Measurements from ENCODE around the gene SLC5A6. TPM values are rescaled to one million over a fixed set of nuclear protein-coding genes. Genes with fewer than 3 reads are reported as not detected.
"Not testable (repeated sequence)": the region's sequence is repeated elsewhere in the genome, so short reads cannot be mapped to it uniquely, and the experiment has no call there.

Gene SLC5A6
- total and polyA plus RNA-seq, 2 of the 8 experiments (the other 6 are each of a cell fraction or from before 2014, with no cell fraction given): 118 to 183 TPM

DNA sequence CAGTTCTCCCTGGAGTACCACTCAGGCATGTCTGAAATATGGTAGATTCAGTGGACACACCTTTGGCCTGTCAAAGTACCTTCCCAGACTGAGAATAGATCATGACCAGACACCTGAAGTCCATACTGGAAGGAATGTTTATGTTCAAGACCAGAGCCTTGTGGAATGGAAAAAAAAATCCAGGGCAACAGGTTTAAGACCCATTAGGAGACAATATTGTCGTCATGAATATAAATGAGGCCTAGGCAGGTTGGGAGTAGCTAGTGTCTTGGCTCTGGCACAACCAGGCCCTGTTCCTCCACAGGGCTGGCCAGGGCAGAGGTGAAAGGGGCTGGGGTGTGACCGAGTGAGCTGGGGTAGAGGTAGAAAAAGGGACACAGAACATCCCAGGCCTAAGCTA lies 13.4 kb downstream of the SLC5A6 start (continued):
- TF ChIP-seq SIX5 (IDR thresholded peaks at IDR 0.05; ENCODE audit: low read depth, low read length) (no peak), NRF1 (IDR thresholded peaks at IDR 0.05; ENCODE audit: low read depth, low read length) (no peak)

DNA sequence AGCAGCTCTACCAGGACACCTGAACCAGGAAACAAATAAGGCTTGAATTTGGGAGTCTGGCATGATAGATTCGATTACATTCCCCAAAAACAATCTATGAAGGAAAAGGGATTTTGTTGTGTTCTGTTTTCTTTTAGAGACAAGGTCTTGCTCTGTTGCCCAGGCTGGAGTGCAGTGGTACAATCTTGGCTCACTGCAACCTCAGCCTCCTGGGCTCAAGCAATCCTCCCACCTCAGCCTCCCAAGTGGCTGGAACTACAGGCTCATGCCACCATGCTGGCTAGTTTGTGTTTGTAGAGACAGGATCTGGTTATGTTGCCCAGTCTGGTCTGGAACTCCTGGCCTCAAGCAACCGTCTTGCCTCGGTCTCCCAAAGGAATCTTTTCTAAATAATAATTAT lies 14.0 kb downstream of the SLC5A6 start:
- not testable (repeated sequence) for H2BK120ac ChIP-seq (replicated peaks; ENCODE audit: low read depth, low read length); H4K8ac ChIP-seq (ENCODE audit: extremely low read depth, insufficient read depth, low read length); H2BK20ac ChIP-seq (ENCODE audit: low read length); H3K4me3 ChIP-seq (ENCODE audit: extremely low read depth in 1 of 4, insufficient read depth in 2 of 4, low read depth in 3 of 4, low read length in 4 of 4); H2BK12ac ChIP-seq (ENCODE audit: low read depth, low read length); H2BK5ac ChIP-seq (ENCODE audit: low read depth, low read length); H3K4me2 ChIP-seq (ENCODE audit: insufficient read depth in 1 of 2, low read depth in 2 of 2, low read length in 2 of 2); H4K91ac ChIP-seq (replicated peaks; ENCODE audit: insufficient read length, low read length); H3K4me1 ChIP-seq (replicated peaks in 1 of 4; ENCODE audit: control insufficient read depth in 3 of 4, insufficient read depth in 4 of 4, low read length in 3 of 4); DNase-seq (ENCODE audit: low read depth in 1 of 2, low spot score in 2 of 2); H3K14ac ChIP-seq (ENCODE audit: insufficient read length); H2AK5ac ChIP-seq (ENCODE audit: low read depth, low read length); H3K23me2 ChIP-seq (ENCODE audit: low read depth, low read length); FAIRE-seq; H3K27me3 ChIP-seq (replicated peaks in 1 of 4; ENCODE audit: control insufficient read depth in 3 of 4, extremely low read depth in 1 of 4, insufficient read depth in 3 of 4, low read length in 3 of 4); H2BK15ac ChIP-seq (ENCODE audit: low read length); H4K20me1 ChIP-seq (replicated peaks in 1 of 2; ENCODE audit: control insufficient read depth in 1 of 2, insufficient read depth in 2 of 2, low read length in 2 of 2); H3K23ac ChIP-seq (ENCODE audit: insufficient read length); H3K79me1 ChIP-seq (ENCODE audit: low read depth, low read length); H3K18ac ChIP-seq (ENCODE audit: extremely low read depth, low read length); H2AFZ ChIP-seq (ENCODE audit: low read length); H3K79me2 ChIP-seq (ENCODE audit: control insufficient read depth in 1 of 2, insufficient read depth in 2 of 2, low read length in 2 of 2); H3K9me3 ChIP-seq (ENCODE audit: insufficient read depth in 2 of 2, low read depth in 1 of 2, low read length in 1 of 2); H3K56ac ChIP-seq (replicated peaks; ENCODE audit: insufficient read length, low read depth, low read length); H4K5ac ChIP-seq (ENCODE audit: insufficient read length, low read depth, low read length); H3K9ac ChIP-seq (replicated peaks in 1 of 4; ENCODE audit: extremely low read depth in 1 of 4, low read depth in 3 of 4, low read length in 3 of 4); H3K4ac ChIP-seq (replicated peaks; ENCODE audit: insufficient read length, low read depth, low read length); H3K27ac ChIP-seq (ENCODE audit: low read depth, low read length)
- peaks cover 11 to 32% (median 26%) of the 10 kb centered on the region in 4 experiments; a peak in 7 of 8 replicates for H3K36me3 ChIP-seq (ENCODE audit: control insufficient read depth in 2 of 4, insufficient read depth in 4 of 4, low read length in 3 of 4)
- ChIA-PET CTCF (ENCODE audit: partially characterized antibody) (interaction anchor here (1.0 to 3.4 kb wide), 3 partner anchors 39 to 171 kb away, joined by 3 to 10 read pairs (median 4); no protein-coding TSS in a partner anchor), POLR2A (ENCODE audit: partially characterized antibody) (interaction anchor here (1.1 to 5.7 kb wide), 3 partner anchors 11 to 15 kb away, joined by 3 to 35 read pairs (median 8); partner anchors contain the start of genes ATRAID and SLC5A6)
- WGBS, 2 experiments (ENCODE audit: extremely low coverage in 1 of 2, insufficient coverage in 1 of 2, insufficient read length in 1 of 2, insufficient replicate concordance in 2 of 2, low coverage in 1 of 2, low lambda C conversion rate in 2 of 2, missing lambda C conversion rate in 1 of 2): 86% methylated on average over 3 of the region's 3 CpGs; no CpG with 5 or more reads in 1 of the 2 experiments
